ENCODE data around the gene MCTP1.

DNA sequence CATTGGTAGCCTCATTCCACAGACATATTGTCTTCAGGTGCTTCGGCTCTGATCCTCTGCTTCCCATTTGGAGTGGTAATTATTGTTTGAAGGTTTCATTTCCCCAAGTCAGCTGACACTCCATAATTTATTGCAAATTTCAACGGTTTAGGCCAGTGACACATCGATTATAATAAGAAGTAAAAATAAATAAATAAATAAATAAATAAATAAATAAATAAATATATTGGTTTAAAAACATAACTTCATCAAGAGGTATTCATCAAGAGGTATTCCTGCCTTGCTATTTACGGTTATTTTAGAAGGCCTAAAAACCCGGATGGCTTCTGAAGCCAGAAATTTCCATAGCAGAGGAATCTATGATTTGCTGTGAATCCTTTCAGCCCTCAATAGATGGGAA, 393.3 kb downstream of the MCTP1 start:
- TF ChIP-seq CTCF (IDR thresholded peaks at IDR 0.05) (no peak), POLR2A (IDR thresholded peaks at IDR 0.05) (no peak), EP300 (IDR thresholded peaks at IDR 0.05) (no peak)

All from tibial nerve (tissue), 4 donors.